Endothelial cell of umbilical vein (primary cell): ENCODE data around the gene QSER1.

Experiments
- CTCF ChIP-seq, 2 donors: IDR thresholded peaks; 1 replicate in 1 of 2; 2 replicates in 1 of 2; pipeline ENCODE4 v1.5.1; 2011; ENCODE audit warnings: low read length in 2 of 2, mild to moderate bottlenecking in 2 of 2, moderate library complexity in 2 of 2, control low read depth in 1 of 2, inconsistent platforms in 1 of 2, low read depth in 1 of 2; ENCODE audit not compliant: insufficient read depth in 1 of 2; ENCODE audit errors: extremely low read depth in 1 of 2
- EZH2 ChIP-seq: IDR thresholded peaks from 2 replicates; pipeline ENCODE4 v1.6.1; 2012; ENCODE audit warnings: borderline replicate concordance, low read depth, mild to moderate bottlenecking, moderate library complexity, low read length, inconsistent platforms; ENCODE audit not compliant: severe bottlenecking
- FOS ChIP-seq: IDR thresholded peaks from 2 replicates; pipeline ENCODE4 v1.6.1; 2011; ENCODE audit warnings: mild to moderate bottlenecking, low read length, moderate library complexity, borderline replicate concordance; ENCODE audit not compliant: insufficient read depth
- GATA2 ChIP-seq: IDR thresholded peaks from 2 replicates; pipeline ENCODE4 v1.7.0; 2011; ENCODE audit warnings: low read depth, mild to moderate bottlenecking, moderate library complexity, mixed read lengths, low read length; ENCODE audit not compliant: insufficient read length, insufficient read depth
- JUN ChIP-seq: IDR thresholded peaks from 2 replicates; pipeline ENCODE4 v1.6.1; 2011; ENCODE audit warnings: borderline replicate concordance, low read depth; ENCODE audit not compliant: insufficient read length, insufficient read depth
- POLR2A ChIP-seq: IDR thresholded peaks from 2 replicates; pipeline ENCODE4 v1.6.1; 2012; ENCODE audit warnings: low read depth, mild to moderate bottlenecking, control low read depth, low read length

GRCh38 chr11:32891657-32892354 is 805 bp upstream of the QSER1 start:
- no peak for TF ChIP-seq GATA2
- TF ChIP-seq CTCF (IDR thresholded peaks at IDR 0.05; ENCODE audit: extremely low read depth in 1 of 2, insufficient read depth in 1 of 2, low read depth in 1 of 2, low read length in 2 of 2) = no peak
- no peak for TF ChIP-seq POLR2A
- no peak for TF ChIP-seq EZH2
- no peak for TF ChIP-seq JUN
- TF ChIP-seq FOS = no peak
